WI38 (cell line): ENCODE measurements around the gene MIER3.
"Not testable (repeated sequence)": the region's sequence is repeated elsewhere in the genome, so short reads cannot be mapped to it uniquely, and the experiment has no call there.

Experiments
- H3K4me3 ChIP-seq: 2 replicates; pipeline ENCODE4 v1.5.1; 2011; ENCODE audit warnings: low read depth, mild to moderate bottlenecking, control low read depth, low read length
- CTCF ChIP-seq: IDR thresholded peaks from 2 replicates; pipeline ENCODE4 v1.5.1; 2012; ENCODE audit warnings: low read depth, mild to moderate bottlenecking, control low read depth, low read length

Gene MIER3

GRCh38 chr5:56985936-56986625, 34.2 kb upstream of the MIER3 start:
- H3K4me3 ChIP-seq: no peak overlapping the region
- TF ChIP-seq CTCF: no peak

- TF ChIP-seq CTCF: no peak
- no peak overlapping the region for H3K4me3 ChIP-seq
Measured at GRCh38 chr5:56984445-56984844, 32.5 kb upstream of the MIER3 start.

GRCh38 chr5:56983593-56984361, 31.9 kb upstream of the MIER3 start:
- H3K4me3 ChIP-seq: no peak overlapping the region
- TF ChIP-seq CTCF: no peak

GRCh38 chr5:56981548-56982315, 29.8 kb upstream of the MIER3 start:
- H3K4me3 ChIP-seq: no peak overlapping the region
- no peak for TF ChIP-seq CTCF

GRCh38 chr5:56979968-56980367, 28.0 kb upstream of the MIER3 start:
- no peak for TF ChIP-seq CTCF
- H3K4me3 ChIP-seq: no peak overlapping the region

- H3K4me3 ChIP-seq: not testable (repeated sequence)
Measured at GRCh38 chr5:56979526-56979925, 27.6 kb upstream of the MIER3 start.

- no peak for TF ChIP-seq CTCF
- no peak overlapping the region for H3K4me3 ChIP-seq
Measured at GRCh38 chr5:56977822-56978221, 25.9 kb upstream of the MIER3 start.
